Immature natural killer cell (primary cell): ENCODE results near the gene GBA2. TPM values are rescaled to one million over a fixed set of nuclear protein-coding genes. Genes with fewer than 3 reads are reported as not detected.

Source experiments
- DNase-seq, 3 donors: peaks; one replicate each; pipeline ENCODE4 v3.0.0; 2022; ENCODE audit warnings: mixed read lengths in 1 of 3
- H3K27ac Mint-ChIP-seq, 6 donors: one replicate each; pipeline ENCODE4 v1.8.0; 2020; ENCODE audit warnings: mixed read lengths in 6 of 6, mild to moderate bottlenecking in 5 of 6, inconsistent platforms in 4 of 6, moderate library complexity in 3 of 6
- H3K27me3 Mint-ChIP-seq, 3 donors: one replicate each; pipeline ENCODE4 v1.8.0; 2020 to 2021; ENCODE audit warnings: low read depth in 3 of 3, mild to moderate bottlenecking in 3 of 3, mixed read lengths in 3 of 3, moderate library complexity in 3 of 3, inconsistent platforms in 1 of 3
- H3K36me3 Mint-ChIP-seq, 3 donors: one replicate each; pipeline ENCODE4 v1.8.0; 2020; ENCODE audit warnings: mixed read lengths in 3 of 3, inconsistent platforms in 2 of 3, mild to moderate bottlenecking in 2 of 3
- H3K4me1 Mint-ChIP-seq, 2 donors: one replicate each; pipeline ENCODE4 v1.8.0; 2020; ENCODE audit warnings: inconsistent platforms in 2 of 2, mild to moderate bottlenecking in 2 of 2, mixed read lengths in 2 of 2, moderate library complexity in 1 of 2
- H3K4me3 Mint-ChIP-seq, 5 donors: one replicate each; pipeline ENCODE4 v1.8.0; 2020; ENCODE audit warnings: mild to moderate bottlenecking in 5 of 5, mixed read lengths in 5 of 5, inconsistent platforms in 3 of 5, moderate library complexity in 3 of 5
- H3K9me3 Mint-ChIP-seq, 6 donors: one replicate each; pipeline ENCODE4 v1.8.0; 2020; ENCODE audit warnings: mild to moderate bottlenecking in 6 of 6, mixed read lengths in 6 of 6, inconsistent platforms in 4 of 6, moderate library complexity in 3 of 6
- polyA plus RNA-seq, 3 donors: library from polyadenylated mRNA; unstranded; fragments of 300-500 nt; fragmentation: Illumina TruSeq; gene quantifications; one replicate each; pipeline ENCODE4 v1.2.3, GENCODE V29; 2021

GBA2 gene
- polyA plus RNA-seq, 3 donors from 2014 or later = 20.3 to 43.3 (median 37.4) TPM

DNA sequence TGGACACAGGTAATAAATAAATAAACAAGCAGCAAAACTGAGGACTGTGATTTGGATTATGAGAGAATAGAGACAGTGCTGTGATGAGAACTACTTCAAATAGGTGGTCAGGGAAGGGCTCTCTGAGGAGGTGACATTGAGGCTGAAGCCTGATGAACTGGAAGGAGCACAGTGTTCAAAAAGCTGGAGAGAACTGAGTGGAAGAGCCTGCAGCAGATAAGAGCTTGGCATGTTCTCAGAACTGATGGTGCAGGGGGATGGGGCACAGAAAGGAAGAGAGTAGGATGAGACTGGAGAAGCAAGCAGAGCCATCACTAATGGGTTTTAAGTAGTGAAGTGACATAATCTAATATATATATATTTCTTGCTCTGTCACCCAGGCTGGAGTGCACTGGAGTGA, 48.1 kb downstream of the GBA2 start:
- DNase-seq = no peak
- peaks cover 13 to 39% (median 30%) of the 10 kb centered on the region in 3 donors for H3K36me3 Mint-ChIP-seq
- H3K4me1 Mint-ChIP-seq = peaks cover 9 to 10% of the 10 kb centered on the region in 2 donors
- H3K27me3 Mint-ChIP-seq = no peaks in the 10 kb centered on the region
- no peak overlapping the region for H3K4me3 Mint-ChIP-seq
- H3K27ac Mint-ChIP-seq = no peak overlapping the region
- no peaks in the 10 kb centered on the region for H3K9me3 Mint-ChIP-seq

DNA sequence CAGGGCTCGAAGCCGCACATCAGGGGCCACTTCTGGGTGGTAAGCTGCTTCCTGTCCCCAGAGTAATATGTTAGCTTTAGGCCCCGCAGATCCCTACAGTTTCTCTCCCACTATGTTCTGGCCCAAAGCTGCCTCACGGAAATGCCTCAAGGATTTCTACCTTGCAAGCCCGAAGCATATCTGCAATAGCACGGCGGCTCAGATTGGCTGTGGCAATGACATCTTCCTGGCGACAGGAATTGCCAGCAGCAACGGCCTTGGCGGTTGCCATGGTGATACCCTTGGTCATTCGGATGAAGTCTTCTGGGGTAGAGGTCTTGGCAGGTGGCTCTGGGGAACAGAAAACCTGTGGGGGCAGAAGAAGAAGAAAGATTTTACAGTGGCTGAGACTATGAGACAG, 49.0 kb downstream of the GBA2 start:
- Mint-ChIP-seq H3K9me3 (no peaks in the 10 kb centered on the region), H3K36me3 (peaks cover 13 to 35% (median 30%) of the 10 kb centered on the region in 3 donors), H3K27ac (no peak overlapping the region), H3K4me3 (no peak overlapping the region), H3K27me3 (no peaks in the 10 kb centered on the region), H3K4me1 (peaks cover 9 to 10% of the 10 kb centered on the region in 2 donors)
- no peak for DNase-seq

DNA sequence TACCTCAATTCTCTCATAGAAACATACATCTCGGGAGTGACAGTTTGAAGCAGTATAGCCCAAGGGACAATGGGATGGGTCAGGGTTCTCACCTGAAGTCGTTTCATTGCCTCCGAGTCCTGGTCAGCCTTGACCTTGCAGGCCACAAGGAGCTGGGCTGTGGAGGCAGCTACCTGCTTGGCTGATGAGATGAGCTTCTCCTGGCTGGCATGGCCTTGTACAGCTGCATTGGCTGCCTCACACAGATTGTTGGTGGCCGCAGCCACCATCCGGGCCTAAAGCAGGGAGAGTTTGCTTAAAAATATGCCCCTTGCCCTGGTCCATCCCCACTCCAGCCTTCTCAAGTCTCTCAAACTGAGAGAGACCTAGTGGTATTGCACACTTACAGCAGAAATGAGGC, 50.8 kb downstream of the GBA2 start:
- Mint-ChIP-seq H3K27ac (peak overlapping the region in 3 of 6 donors; percentile 4 to 22 (median 7)), H3K4me1 (peaks cover 9 to 10% of the 10 kb centered on the region in 2 donors), H3K27me3 (no peaks in the 10 kb centered on the region), H3K9me3 (no peaks in the 10 kb centered on the region), H3K36me3 (peaks cover 12 to 20% (median 17%) of the 10 kb centered on the region in 3 donors), H3K4me3 (no peak overlapping the region)
- no peak for DNase-seq

DNA sequence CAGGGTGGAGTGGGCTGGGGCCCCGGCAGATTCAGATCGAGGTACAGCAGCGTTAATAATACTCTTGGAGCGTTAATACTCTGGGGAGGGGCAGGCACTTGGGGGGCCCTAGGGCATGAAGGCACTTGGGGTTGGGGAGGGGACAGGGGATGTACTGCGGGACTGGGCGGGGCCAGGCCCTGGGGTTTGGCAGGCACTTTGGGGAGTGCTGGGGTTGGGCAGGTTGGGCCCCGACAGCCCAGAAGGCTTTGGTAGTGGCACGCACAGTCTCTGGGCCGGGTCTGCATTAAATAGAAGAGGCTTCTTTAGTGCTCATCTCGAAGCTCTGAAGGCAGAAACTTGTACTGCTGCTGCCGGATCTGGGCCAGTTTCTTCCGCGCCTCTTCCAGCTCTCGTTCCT, 51.5 kb downstream of the GBA2 start:
- Mint-ChIP-seq H3K27ac (peak overlapping the region in 3 of 6 donors; percentile 4 to 50 (median 45)), H3K4me1 (peaks cover 9 to 10% of the 10 kb centered on the region in 2 donors), H3K9me3 (no peaks in the 10 kb centered on the region), H3K36me3 (peaks cover 5 to 13% (median 12%) of the 10 kb centered on the region in 3 donors), H3K4me3 (no peak overlapping the region), H3K27me3 (no peaks in the 10 kb centered on the region)
- no peak for DNase-seq

DNA sequence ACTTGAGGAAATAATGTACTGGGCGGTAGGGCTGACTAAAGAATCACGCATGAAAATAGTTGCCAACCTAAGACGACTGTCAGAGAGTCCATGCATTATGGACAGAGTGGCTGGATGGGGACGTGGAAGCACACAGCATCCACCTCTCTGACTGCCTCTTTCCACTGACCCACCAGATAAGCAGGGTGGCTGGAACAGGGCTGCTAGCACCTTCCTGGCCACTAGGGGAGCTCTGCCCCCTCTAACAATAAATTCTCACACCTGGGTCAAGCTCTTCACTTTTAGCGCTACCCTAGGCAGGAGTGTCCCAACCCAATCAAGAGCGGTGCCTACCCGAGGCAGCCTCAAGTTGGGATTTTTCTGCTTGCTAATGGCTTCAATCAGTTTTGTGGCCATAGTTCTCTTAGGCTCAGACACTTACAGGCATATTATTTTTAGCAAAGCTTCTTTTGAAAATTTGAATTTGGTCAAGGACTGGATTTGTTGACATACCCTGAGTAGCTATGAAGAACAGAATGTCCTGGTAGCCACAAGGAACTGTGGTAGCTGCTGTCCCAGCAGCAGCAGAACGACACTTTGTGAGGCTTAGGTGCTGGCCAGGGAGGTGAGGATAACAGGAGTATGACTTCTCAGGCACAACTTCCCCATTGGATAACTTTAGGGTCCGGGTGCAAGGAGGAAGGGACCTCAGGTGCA, 52.4 kb downstream of the GBA2 start:
- peaks cover 14 to 15% of the 10 kb centered on the region in 2 donors for H3K4me1 Mint-ChIP-seq
- DNase-seq = peak; percentile 58 to 67 (median 65)
- peak overlapping the region; percentile 77 to 86 (median 84) for H3K27ac Mint-ChIP-seq
- no peaks in the 10 kb centered on the region for H3K27me3 Mint-ChIP-seq
- H3K36me3 Mint-ChIP-seq = peaks cover 5 to 13% (median 12%) of the 10 kb centered on the region in 3 donors
- no peak overlapping the region for H3K4me3 Mint-ChIP-seq
- H3K9me3 Mint-ChIP-seq = no peaks in the 10 kb centered on the region

DNA sequence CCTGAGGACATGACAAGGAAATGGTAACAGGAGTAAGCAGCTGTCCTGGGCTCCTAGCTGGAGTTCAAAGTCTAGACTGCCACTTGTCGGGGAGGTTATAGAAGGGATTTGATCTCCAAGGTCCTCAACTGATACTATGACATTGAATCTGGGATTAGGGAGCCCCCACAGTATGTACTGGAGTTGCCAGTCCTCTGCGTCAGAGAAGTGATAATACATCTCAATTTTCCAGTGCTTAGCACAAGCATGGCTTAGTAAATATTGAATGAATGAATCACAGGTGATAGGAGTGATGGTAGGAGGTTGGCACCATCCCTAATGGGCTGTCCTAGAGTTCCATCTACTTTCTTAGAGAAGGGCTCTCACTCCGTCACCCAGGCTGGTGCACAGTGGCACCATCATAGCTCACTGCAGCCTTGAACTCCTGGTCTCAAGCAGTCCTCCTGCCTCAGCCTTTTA, 53.1 kb downstream of the GBA2 start:
- Mint-ChIP-seq H3K4me3 (no peak overlapping the region), H3K9me3 (no peaks in the 10 kb centered on the region), H3K4me1 (peaks cover 21 to 22% of the 10 kb centered on the region in 2 donors), H3K27ac (peak overlapping the region in 4 of 6 donors; percentile 77 to 86 (median 84)), H3K36me3 (peaks cover 5 to 13% (median 12%) of the 10 kb centered on the region in 3 donors), H3K27me3 (peaks cover 0 to 2% (median 0%) of the 10 kb centered on the region in 3 donors)
- DNase-seq = no peak

DNA sequence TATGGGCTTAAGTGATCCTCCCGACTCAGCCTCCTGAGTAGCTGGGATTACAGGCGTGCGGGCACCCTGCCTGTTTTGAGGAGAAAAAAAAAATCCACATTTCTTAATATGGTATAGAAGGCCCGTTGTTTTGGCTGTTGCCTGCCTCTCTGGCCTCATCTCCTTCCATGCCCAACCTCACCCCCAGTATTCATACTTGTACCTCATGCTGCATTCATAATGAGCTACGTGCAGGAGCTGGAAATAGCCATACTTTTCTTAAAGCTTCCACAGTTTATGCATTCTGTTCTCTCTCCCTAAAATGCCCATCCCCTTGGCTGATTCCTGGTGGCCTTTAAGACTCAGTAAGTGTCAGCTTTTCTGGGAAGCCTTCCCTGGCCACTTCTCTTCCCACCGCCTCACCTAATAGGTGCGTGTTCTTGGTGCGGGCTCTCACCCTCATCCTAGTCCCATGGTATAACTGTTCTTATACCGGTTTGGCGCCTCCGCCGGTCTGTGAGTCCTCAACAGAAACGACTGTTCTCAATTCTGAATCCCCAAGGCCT, 57.2 kb downstream of the GBA2 start:
- no peak for DNase-seq
- Mint-ChIP-seq H3K4me1 (peaks cover 20 to 27% of the 10 kb centered on the region in 2 donors), H3K27me3 (peaks cover 0 to 4% (median 3%) of the 10 kb centered on the region in 3 donors), H3K4me3 (peak overlapping the region; percentile 88 to 94 (median 89)), H3K9me3 (no peaks in the 10 kb centered on the region), H3K27ac (peak overlapping the region; percentile 20 to 89 (median 70)), H3K36me3 (peaks cover 5 to 7% (median 6%) of the 10 kb centered on the region in 3 donors)

DNA sequence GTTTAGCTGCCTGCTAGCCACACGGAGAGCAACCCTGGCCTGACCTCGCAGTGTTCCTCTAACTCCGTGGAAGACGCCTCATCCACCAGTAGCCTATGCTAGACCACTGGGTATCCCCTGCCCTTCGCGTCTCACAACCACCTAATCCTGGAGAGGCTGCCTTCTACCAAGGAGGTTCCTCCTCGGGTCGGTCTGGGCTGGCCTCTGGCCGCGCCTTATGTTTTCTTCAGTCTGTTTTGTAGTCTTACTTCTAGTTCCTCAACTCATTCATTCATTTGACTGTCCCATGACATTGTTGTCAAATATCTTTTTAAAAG, 57.7 kb downstream of the GBA2 start:
- Mint-ChIP-seq H3K4me3 (peak overlapping the region; percentile 88 to 94 (median 89)), H3K36me3 (peaks cover under 1 to 2% (median under 1%) of the 10 kb centered on the region in 3 donors), H3K27ac (peak overlapping the region; percentile 53 to 89 (median 76)), H3K9me3 (no peaks in the 10 kb centered on the region), H3K27me3 (peaks cover 0 to 4% (median 3%) of the 10 kb centered on the region in 3 donors), H3K4me1 (peaks cover 15 to 22% of the 10 kb centered on the region in 2 donors)
- no peak for DNase-seq

DNA sequence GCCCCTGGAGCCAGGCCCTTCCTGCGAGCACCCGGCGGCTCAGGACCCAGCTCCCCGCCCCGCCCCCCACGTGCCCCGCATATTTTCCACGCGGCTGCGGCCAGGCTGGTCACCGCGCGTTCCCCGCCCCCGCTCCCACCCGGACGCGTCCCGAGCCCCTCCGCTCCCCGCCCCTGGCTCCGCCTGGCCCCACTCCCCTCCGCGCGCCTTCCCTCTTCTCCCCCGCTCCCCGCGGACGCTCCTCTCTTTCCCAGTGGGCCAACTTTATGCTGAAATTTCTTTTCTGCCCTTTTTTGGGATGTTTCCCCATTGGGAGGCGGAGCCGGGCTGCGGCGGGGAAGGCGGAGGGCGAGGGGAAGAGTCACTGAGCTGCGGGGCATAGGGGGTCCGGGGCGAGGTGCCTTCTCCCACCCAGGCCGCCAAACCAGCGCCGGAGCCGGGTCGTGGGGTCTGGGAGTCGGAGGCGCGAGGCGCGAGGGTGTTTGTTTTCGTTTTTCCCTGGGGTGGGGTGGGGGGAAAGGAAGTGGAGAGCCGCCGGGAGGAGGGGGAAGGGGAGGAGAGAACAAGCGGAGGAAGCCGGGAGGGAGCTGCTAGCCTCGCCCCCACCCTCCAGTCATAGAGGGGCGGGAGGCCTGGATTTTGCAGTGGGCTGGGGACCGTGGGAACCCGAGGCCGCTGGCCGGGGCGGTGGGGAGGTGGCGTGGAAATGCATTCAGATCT, 58.3 kb downstream of the GBA2 start:
- H3K27me3 Mint-ChIP-seq = peaks cover 0 to 4% (median 3%) of the 10 kb centered on the region in 3 donors
- peak overlapping the region; percentile 88 to 94 (median 89) for H3K4me3 Mint-ChIP-seq
- no peaks in the 10 kb centered on the region for H3K36me3 Mint-ChIP-seq
- peaks cover 13 to 19% of the 10 kb centered on the region in 2 donors for H3K4me1 Mint-ChIP-seq
- DNase-seq = peak; percentile 38 to 45 (median 43)
- H3K27ac Mint-ChIP-seq = peak overlapping the region; percentile 53 to 89 (median 76)
- no peaks in the 10 kb centered on the region for H3K9me3 Mint-ChIP-seq

DNA sequence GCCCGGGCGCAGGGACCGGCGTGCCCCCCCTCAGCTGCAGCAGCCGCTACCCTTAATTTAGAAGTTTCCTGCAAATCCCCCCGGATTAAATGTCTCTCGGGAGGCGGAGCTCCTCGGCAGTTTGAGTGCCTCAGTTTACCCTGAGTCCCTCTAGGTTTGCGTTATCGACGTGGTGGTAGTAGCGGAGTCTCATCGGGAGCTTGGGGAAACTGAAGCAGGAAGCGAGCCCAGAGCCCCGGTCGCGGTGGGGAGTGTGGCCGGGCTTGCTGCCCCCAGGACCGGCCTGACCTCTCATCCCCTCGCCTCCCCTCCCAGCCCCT, 58.8 kb downstream of the GBA2 start:
- Mint-ChIP-seq H3K4me1 (peaks cover 13 to 19% of the 10 kb centered on the region in 2 donors), H3K36me3 (no peaks in the 10 kb centered on the region), H3K4me3 (peak overlapping the region; percentile 74 to 94 (median 81)), H3K27ac (peak overlapping the region in 1 of 6 donors; percentile 45), H3K27me3 (peaks cover 0 to 4% (median 3%) of the 10 kb centered on the region in 3 donors), H3K9me3 (no peaks in the 10 kb centered on the region)
- DNase-seq = no peak

DNA sequence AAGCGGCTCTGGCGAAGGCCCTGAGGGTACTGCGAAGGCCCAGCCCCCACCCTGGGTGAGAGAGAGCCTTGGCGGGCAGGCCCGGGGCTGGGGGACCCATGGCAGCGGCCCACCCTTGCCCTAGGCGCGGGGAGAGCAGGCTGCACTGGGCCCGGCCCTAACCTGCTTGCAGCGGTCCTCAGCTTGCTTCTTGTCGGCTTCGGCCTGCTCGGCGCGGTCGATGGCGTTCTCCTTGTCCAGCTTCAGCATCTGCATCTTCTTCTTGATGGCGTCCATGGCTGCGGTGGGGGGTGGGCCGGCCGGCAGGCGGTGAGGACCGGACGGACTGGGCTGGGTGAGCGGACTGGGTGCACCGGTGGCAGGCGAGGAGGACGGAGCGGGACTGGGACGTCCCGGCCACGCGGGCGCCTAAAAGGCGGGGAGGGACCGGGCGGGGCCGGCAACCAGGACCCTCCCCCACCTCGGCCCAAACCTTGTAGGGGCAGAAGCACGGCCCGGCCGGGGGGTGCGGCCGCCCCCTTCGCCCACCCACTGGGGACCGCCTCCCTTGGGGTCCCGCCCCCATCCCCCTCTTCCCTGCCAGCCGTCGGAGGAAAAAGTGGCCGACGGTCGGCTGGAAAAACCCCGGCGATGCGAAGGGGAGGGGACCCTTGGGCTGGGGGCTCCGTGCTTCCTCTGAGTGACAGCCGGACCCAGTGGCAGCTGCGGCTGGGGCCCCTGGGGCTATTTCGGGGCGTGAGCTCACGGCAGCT, 59.3 kb downstream of the GBA2 start, which contains the start of gene TPM2:
TPM2 (minus strand) TSS at position 384 of the 752 bp plus-strand sequence; CDS start at position 276, 108 bp downstream.
- peaks cover 13 to 19% of the 10 kb centered on the region in 2 donors for H3K4me1 Mint-ChIP-seq
- H3K4me3 Mint-ChIP-seq = peak within 1 kb of the TSS; percentile 88 to 94 (median 89)
- no peak for DNase-seq
- H3K27ac Mint-ChIP-seq = peak within 1 kb of the TSS in 5 of 6 donors; percentile 52 to 89 (median 78)
- no peaks in the 10 kb centered on the region for H3K9me3 Mint-ChIP-seq
- no peaks in the 10 kb centered on the region for H3K36me3 Mint-ChIP-seq
- H3K27me3 Mint-ChIP-seq = peaks cover 0 to 4% (median 3%) of the 10 kb centered on the region in 3 donors

DNA sequence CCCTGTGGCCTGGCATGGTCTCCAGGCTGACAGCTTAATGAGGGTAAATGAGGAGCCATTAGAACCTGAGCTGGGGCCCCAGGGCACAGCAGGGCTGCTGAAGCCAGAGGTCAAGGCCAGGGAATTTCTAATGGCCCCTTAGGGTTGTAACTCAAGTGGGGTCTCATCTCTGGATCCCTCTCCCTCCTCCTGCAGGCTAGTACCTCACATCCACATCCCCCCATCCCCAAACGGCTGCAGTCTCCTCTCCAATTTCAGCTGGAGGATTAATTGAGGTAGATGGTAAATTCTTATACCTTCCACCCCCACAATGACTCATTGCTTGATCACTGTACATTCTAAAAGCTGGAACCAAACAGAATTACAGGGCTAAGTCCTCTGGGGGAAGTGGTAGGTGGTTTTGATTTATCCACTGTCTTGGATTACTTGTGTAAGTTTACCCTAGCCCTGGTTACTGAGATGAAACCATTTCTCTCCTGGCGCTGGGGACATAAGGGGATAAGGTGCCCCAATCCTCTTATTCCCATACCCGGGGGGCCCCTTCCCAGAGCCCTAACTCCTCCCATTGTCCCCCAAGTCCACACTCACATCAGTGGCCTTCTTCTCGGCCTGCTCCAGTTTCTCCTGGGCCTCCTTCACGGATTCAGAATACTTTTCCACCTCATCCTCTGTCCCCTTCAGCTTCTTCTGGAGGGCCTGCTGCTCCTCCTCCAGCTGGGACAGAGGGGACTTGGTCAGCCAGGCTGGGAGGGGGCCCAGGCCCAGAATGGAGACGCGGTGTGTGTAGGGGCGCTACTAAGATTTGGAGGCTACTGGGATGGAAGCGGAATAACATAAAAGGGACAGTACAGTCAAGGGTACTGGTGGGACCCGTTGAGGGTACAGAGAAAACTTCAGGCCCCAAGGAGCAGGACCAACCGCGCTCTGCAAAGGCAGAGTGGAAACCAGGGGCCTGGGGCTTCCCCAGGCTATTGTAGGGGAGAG, 60.2 kb downstream of the GBA2 start:
- Mint-ChIP-seq H3K9me3 (no peaks in the 10 kb centered on the region), H3K27ac (peak overlapping the region in 3 of 6 donors; percentile 21 to 78 (median 52)), H3K36me3 (no peaks in the 10 kb centered on the region), H3K4me3 (peak overlapping the region; percentile 57 to 81 (median 62)), H3K27me3 (peaks cover 2 to 4% (median 3%) of the 10 kb centered on the region in 3 donors), H3K4me1 (peaks cover 13 to 19% of the 10 kb centered on the region in 2 donors)
- no peak for DNase-seq
